ENCODE results near the gene SCAPER. TPM values are rescaled to one million over a fixed set of nuclear protein-coding genes. Genes with fewer than 3 reads are reported as not detected.

The SCAPER gene
- polyA plus RNA-seq, 1 donor from 2014 or later, result 77.1 TPM

- Histone ChIP-seq H3F3A (ENCODE audit: insufficient read depth, low read length, poor library complexity, severe bottlenecking) (no peaks in the 10 kb centered on the region), H3K27me3 (ENCODE audit: insufficient read depth, low read depth, low read length) (peaks cover 17% of the 10 kb centered on the region), H3K36me3 (ENCODE audit: insufficient read depth, low read length) (no peaks in the 10 kb centered on the region), H3K9me3 (ENCODE audit: low read length) (no peaks in the 10 kb centered on the region), H3K4me3 (ENCODE audit: low read length) (no peak overlapping the region), H4K20me1 (ENCODE audit: insufficient read depth) (no peaks in the 10 kb centered on the region), H3K27ac (ENCODE audit: low read length) (no peak overlapping the region), H3K4me2 (ENCODE audit: low read length) (no peak overlapping the region), H2AFZ (ENCODE audit: low read depth, low read length) (no peak overlapping the region), H3K9me2 (ENCODE audit: insufficient read depth, low read length) (no peaks in the 10 kb centered on the region), H3K9ac (ENCODE audit: low read length) (no peak overlapping the region), H3K79me2 (replicated peaks; ENCODE audit: insufficient read depth, low read length) (no peaks in the 10 kb centered on the region)
- no peak for TF ChIP-seq EP300 (conservative IDR thresholded peaks at IDR 0.05; ENCODE audit: poor library complexity, severe bottlenecking)
- TF ChIP-seq POLR2AphosphoS5 (IDR thresholded peaks at IDR 0.05), result no peak
- no peak for TF ChIP-seq REST (IDR thresholded peaks at IDR 0.05; ENCODE audit: borderline replicate concordance)
- no peak for TF ChIP-seq MXI1 (conservative IDR thresholded peaks at IDR 0.05; ENCODE audit: poor library complexity, severe bottlenecking)
- TF ChIP-seq EZH2 (IDR thresholded peaks at IDR 0.05; ENCODE audit: borderline replicate concordance, insufficient read depth, low read length, poor library complexity, severe bottlenecking), result no peak
- no peak for TF ChIP-seq CTCF (IDR thresholded peaks at IDR 0.05; ENCODE audit: poor library complexity, severe bottlenecking)
- TF ChIP-seq RAD21 (conservative IDR thresholded peaks at IDR 0.05), result no peak
- no peak for TF ChIP-seq TAF1 (IDR thresholded peaks at IDR 0.05; ENCODE audit: low read depth)
- no peak for TF ChIP-seq SMC3 (conservative IDR thresholded peaks at IDR 0.05; ENCODE audit: poor library complexity)
Observed at GRCh38 chr15:76353023-76353577, 552.0 kb downstream of the SCAPER start.

- Histone ChIP-seq H3K27ac (ENCODE audit: low read length) (no peak overlapping the region), H2AFZ (ENCODE audit: low read depth, low read length) (no peak overlapping the region), H3K4me3 (ENCODE audit: low read length) (no peak overlapping the region), H3K79me2 (replicated peaks; ENCODE audit: insufficient read depth, low read length) (no peaks in the 10 kb centered on the region), H3K9ac (ENCODE audit: low read length) (no peak overlapping the region), H3F3A (ENCODE audit: insufficient read depth, low read length, poor library complexity, severe bottlenecking) (no peaks in the 10 kb centered on the region), H3K27me3 (ENCODE audit: insufficient read depth, low read depth, low read length) (peaks cover 53% of the 10 kb centered on the region), H4K20me1 (ENCODE audit: insufficient read depth) (no peaks in the 10 kb centered on the region), H3K36me3 (ENCODE audit: insufficient read depth, low read length) (no peaks in the 10 kb centered on the region), H3K4me2 (ENCODE audit: low read length) (no peak overlapping the region), H3K9me3 (ENCODE audit: low read length) (no peaks in the 10 kb centered on the region), H3K9me2 (ENCODE audit: insufficient read depth, low read length) (no peaks in the 10 kb centered on the region)
- TF ChIP-seq RAD21 (conservative IDR thresholded peaks at IDR 0.05), result no peak
- TF ChIP-seq REST (IDR thresholded peaks at IDR 0.05; ENCODE audit: borderline replicate concordance), result no peak
- no peak for TF ChIP-seq POLR2AphosphoS5 (IDR thresholded peaks at IDR 0.05)
- TF ChIP-seq EP300 (conservative IDR thresholded peaks at IDR 0.05; ENCODE audit: poor library complexity, severe bottlenecking), result no peak
- TF ChIP-seq CTCF (IDR thresholded peaks at IDR 0.05; ENCODE audit: poor library complexity, severe bottlenecking), result no peak
- TF ChIP-seq MXI1 (conservative IDR thresholded peaks at IDR 0.05; ENCODE audit: poor library complexity, severe bottlenecking), result no peak
Observed at GRCh38 chr15:76349301-76350070, 555.7 kb downstream of the SCAPER start.
